Thoracic aorta (tissue), 2 donors: ENCODE data around the gene ADH6. TPM values are rescaled to one million over a fixed set of nuclear protein-coding genes. Genes with fewer than 3 reads are reported as not detected.
A peak's percentile ranks its signal among the peaks of the same experiment; 100 is the strongest.

Experiments
- ATAC-seq: fragments of 150-250 bp; one replicate; pipeline ENCODE4 v1.8.0; 2017; ENCODE audit warnings: low read depth; ENCODE audit not compliant: insufficient number of reproducible peaks, low FRiP score
- DNase-seq: peaks from one replicate; pipeline ENCODE4 v3.0.0-alpha.2; 2020; ENCODE audit warnings: low spot score
- H3K27ac ChIP-seq, 2 donors: fragments of 200-600 bp; sonication (generic); 1 replicate in 1 of 2; 2 replicates in 1 of 2; pipeline ENCODE4 v1.5.1; 2016; ENCODE audit warnings: mild to moderate bottlenecking in 2 of 2, moderate library complexity in 2 of 2
- H3K27me3 ChIP-seq: fragments of 200-600 bp; sonication (generic); replicated peaks from 2 replicates; pipeline ENCODE4 v1.6.0; 2016; ENCODE audit warnings: mild to moderate bottlenecking; ENCODE audit not compliant: insufficient read depth
- H3K36me3 ChIP-seq: fragments of 200-600 bp; sonication (generic); one replicate; pipeline ENCODE4 v1.5.1; 2016
- H3K4me1 ChIP-seq, 2 donors: fragments of 200-600 bp; sonication (generic); 1 replicate in 1 of 2; 2 replicates in 1 of 2; pipeline versions ENCODE4 v1.5.1 to v1.6.0; 2016; ENCODE audit warnings: low read depth in 2 of 2, mild to moderate bottlenecking in 1 of 2; ENCODE audit not compliant: control insufficient read depth in 1 of 2
- H3K4me3 ChIP-seq: fragments of 200-600 bp; sonication (generic); 2 replicates; pipeline ENCODE4 v1.5.1; 2016; ENCODE audit warnings: mild to moderate bottlenecking
- H3K9me3 ChIP-seq: fragments of 200-600 bp; sonication (generic); 2 replicates; pipeline ENCODE4 v1.5.1; 2016
- CTCF ChIP-seq: fragments of 200-600 bp; sonication (generic); IDR thresholded peaks from one replicate; pipeline ENCODE4 v1.5.1; 2019; ENCODE audit warnings: antibody characterized with exemption
- total RNA-seq, 2 donors: library from RNA; depleted of rRNA; stranded (reverse); fragments of >200 nt; gene quantifications; one replicate each; pipeline versions ENCODE4 v1.1.0 to v1.2.3, GENCODE V29; 2016

Gene ADH6
- under 1 TPM in 1 of 2 donors, not detected in 1; 0.41 TPM for total RNA-seq

- Histone ChIP-seq H3K4me1 (peaks cover 6 to 9% of the 10 kb centered on the region in 2 donors), H3K36me3 (no peaks in the 10 kb centered on the region), H3K4me3 (no peak within 1 kb of the TSS), H3K27ac (no peak within 1 kb of the TSS), H3K27me3 (no peaks in the 10 kb centered on the region), H3K9me3 (no peaks in the 10 kb centered on the region)
- no peak for TF ChIP-seq CTCF
- no peak for DNase-seq
- no peak for ATAC-seq
These were observed at the start of gene ADH6 for GRCh38 chr4:99219072-99219471. TSS of gene ADH6 (minus strand) at chr4:99219246. CDS start at chr4:99219152, 94 bp downstream.

DNA sequence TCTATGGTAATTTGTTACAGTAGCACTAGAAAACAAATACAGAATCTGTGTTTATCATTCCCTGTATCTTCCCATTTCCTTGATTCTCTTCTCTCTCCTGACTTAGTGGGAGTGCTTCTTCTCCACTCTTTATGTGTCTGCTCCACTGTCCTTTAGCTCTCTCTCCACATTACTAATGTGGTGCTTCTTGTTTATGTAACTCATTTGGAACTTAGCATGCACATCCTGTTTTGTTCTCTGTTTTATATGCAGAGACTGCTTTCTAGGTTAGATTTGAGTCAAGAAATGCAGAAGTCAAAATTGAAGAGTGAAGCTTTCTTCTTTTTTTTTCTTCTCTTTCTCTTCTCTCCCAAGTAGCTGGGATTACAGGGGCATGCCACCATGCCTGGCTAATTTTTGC, 45.9 kb upstream of the ADH6 start:
- no peaks in the 10 kb centered on the region for H3K36me3 ChIP-seq
- ATAC-seq = no peak
- peaks cover 10 to 21% of the 10 kb centered on the region in 2 donors for H3K4me1 ChIP-seq
- DNase-seq = no peak
- H3K9me3 ChIP-seq = no peaks in the 10 kb centered on the region
- H3K4me3 ChIP-seq = no peak overlapping the region
- H3K27me3 ChIP-seq = no peaks in the 10 kb centered on the region
- no peak for TF ChIP-seq CTCF
- peak overlapping the region in 1 of 2 donors; percentile 46 for H3K27ac ChIP-seq

GRCh38 chr4:99252746-99253145, 33.7 kb upstream of the ADH6 start:
- H3K27ac ChIP-seq = no peak overlapping the region
- no peaks in the 10 kb centered on the region for H3K36me3 ChIP-seq
- H3K4me3 ChIP-seq = no peak overlapping the region
- H3K4me1 ChIP-seq = peaks cover 0 to 5% of the 10 kb centered on the region in 2 donors
- no peak for TF ChIP-seq CTCF
- ATAC-seq (no peak), DNase-seq (no peak)
- peaks cover 3% of the 10 kb centered on the region for H3K9me3 ChIP-seq
- no peaks in the 10 kb centered on the region for H3K27me3 ChIP-seq

DNA sequence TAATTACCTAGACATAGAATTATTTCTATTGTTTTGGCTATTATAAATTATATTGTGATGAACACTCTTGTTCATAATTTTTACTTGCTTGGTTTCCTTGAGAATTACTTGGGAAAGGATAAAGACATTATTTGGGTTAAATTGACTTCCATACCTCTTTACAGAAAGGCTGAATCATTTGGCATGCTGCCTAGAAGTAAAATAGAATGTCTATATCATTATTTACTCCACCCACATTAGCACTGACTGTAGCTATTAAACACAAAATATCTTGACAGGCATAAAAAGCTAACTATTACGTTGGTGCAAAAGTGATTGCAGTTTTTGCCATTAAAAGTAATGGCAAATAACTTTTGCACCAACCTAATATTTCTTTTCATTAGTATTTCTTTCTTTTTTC, 29.7 kb upstream of the ADH6 start:
- Histone ChIP-seq H3K4me3 (no peak overlapping the region), H3K27ac (peak overlapping the region; percentile 35 to 40), H3K36me3 (no peaks in the 10 kb centered on the region), H3K9me3 (peaks cover 3% of the 10 kb centered on the region), H3K27me3 (no peaks in the 10 kb centered on the region), H3K4me1 (peaks cover 4 to 20% of the 10 kb centered on the region in 2 donors)
- no peak for ATAC-seq
- no peak for TF ChIP-seq CTCF
- DNase-seq = no peak

GRCh38 chr4:99235955-99236354, 16.9 kb upstream of the ADH6 start:
- no peaks in the 10 kb centered on the region for H3K27me3 ChIP-seq
- no peak overlapping the region for H3K27ac ChIP-seq
- DNase-seq (no peak), ATAC-seq (no peak)
- no peak for TF ChIP-seq CTCF
- H3K36me3 ChIP-seq = no peaks in the 10 kb centered on the region
- H3K4me1 ChIP-seq = peaks cover 7 to 11% of the 10 kb centered on the region in 2 donors
- no peak overlapping the region for H3K4me3 ChIP-seq
- H3K9me3 ChIP-seq = peaks cover 2% of the 10 kb centered on the region
